Measurements from ENCODE around the gene CATSPERZ.

Gene CATSPERZ

DNA sequence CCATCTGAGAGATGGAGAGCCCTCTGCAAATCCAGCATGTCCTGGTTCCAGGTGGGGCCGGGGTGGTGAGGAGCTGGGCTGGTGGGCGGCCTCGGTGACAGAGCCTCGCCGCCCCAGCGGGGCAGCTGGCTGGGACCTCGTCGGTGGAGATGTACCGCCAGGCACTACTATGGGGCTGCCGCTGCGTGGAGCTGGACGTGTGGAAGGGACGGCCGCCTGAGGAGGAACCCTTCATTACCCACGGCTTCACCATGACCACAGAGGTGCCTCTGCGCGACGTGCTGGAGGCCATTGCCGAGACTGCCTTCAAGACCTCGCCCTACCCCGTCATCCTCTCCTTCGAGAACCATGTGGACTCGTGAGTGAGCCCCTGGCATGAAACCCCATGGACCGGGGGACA is 41.8 kb upstream of the CATSPERZ start:
- no peak for TF ChIP-seq CTCF (IDR thresholded peaks at IDR 0.05)
- Mint-ChIP-seq H3K27ac (no peak overlapping the region), H3K4me3 (no peak overlapping the region), H3K9me3 (no peaks in the 10 kb centered on the region), H3K27me3 (ENCODE audit: low read depth, poor library complexity) (peaks cover 2% of the 10 kb centered on the region), H3K4me1 (peaks cover 26% of the 10 kb centered on the region), H3K36me3 (ENCODE audit: low read depth) (peaks cover 21% of the 10 kb centered on the region)
- no peak for DNase-seq

GRCh38 chr11:64258946-64259532 is 41.1 kb upstream of the CATSPERZ start:
- TF ChIP-seq CTCF (IDR thresholded peaks at IDR 0.05), result no peak
- H3K27me3 Mint-ChIP-seq (ENCODE audit: low read depth, poor library complexity), result peaks cover 2% of the 10 kb centered on the region
- no peaks in the 10 kb centered on the region for H3K9me3 Mint-ChIP-seq
- peaks cover 25% of the 10 kb centered on the region for H3K4me1 Mint-ChIP-seq
- no peak for DNase-seq
- peak overlapping the region; percentile 89 for H3K27ac Mint-ChIP-seq
- H3K36me3 Mint-ChIP-seq (ENCODE audit: low read depth), result peaks cover 21% of the 10 kb centered on the region
- no peak overlapping the region for H3K4me3 Mint-ChIP-seq

- no peak overlapping the region for H3K4me3 Mint-ChIP-seq
- no peak for DNase-seq
- no peaks in the 10 kb centered on the region for H3K9me3 Mint-ChIP-seq
- peak overlapping the region; percentile 89 for H3K27ac Mint-ChIP-seq
- peaks cover 30% of the 10 kb centered on the region for H3K4me1 Mint-ChIP-seq
- peaks cover 2% of the 10 kb centered on the region for H3K27me3 Mint-ChIP-seq (ENCODE audit: low read depth, poor library complexity)
- peaks cover 21% of the 10 kb centered on the region for H3K36me3 Mint-ChIP-seq (ENCODE audit: low read depth)
- TF ChIP-seq CTCF (IDR thresholded peaks at IDR 0.05), result no peak
Observed at GRCh38 chr11:64259533-64260067, 40.6 kb upstream of the CATSPERZ start.

DNA sequence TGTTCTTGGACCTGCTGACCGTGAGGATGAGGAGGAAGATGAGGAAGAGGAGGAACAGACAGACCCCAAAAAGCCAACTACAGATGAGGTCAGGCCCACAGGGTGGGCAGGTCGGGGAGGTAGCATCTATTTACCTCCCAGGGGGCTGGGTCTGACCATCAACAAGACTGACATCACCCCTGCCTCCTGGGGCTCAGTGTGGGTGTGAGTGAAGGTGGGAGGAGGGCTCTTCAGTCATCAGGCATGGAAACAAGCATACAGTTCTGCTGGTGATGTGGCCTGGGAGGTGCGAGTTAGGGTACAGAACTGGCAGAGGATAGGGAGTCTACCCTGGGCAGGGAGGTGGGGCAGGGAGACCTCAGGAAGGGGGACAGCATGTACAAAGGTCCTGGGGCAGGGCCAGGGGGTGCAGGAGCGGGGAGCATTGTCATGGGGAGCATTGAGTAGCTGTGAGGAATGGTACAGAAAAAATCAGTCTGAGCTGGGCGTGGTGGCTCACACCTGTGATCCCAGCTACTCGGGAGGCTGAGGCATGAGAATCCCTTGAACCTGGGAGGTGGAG is 39.9 kb upstream of the CATSPERZ start:
- no peak for TF ChIP-seq CTCF (IDR thresholded peaks at IDR 0.05)
- Mint-ChIP-seq H3K27ac (peak overlapping the region; percentile 89), H3K36me3 (ENCODE audit: low read depth) (peaks cover 21% of the 10 kb centered on the region), H3K27me3 (ENCODE audit: low read depth, poor library complexity) (peaks cover 2% of the 10 kb centered on the region), H3K9me3 (no peaks in the 10 kb centered on the region), H3K4me1 (peaks cover 30% of the 10 kb centered on the region), H3K4me3 (no peak overlapping the region)
- DNase-seq, result no peak

GRCh38 chr11:64261556-64262080 is 38.5 kb upstream of the CATSPERZ start:
- Mint-ChIP-seq H3K4me3 (no peak overlapping the region), H3K27me3 (ENCODE audit: low read depth, poor library complexity) (peaks cover 2% of the 10 kb centered on the region), H3K36me3 (ENCODE audit: low read depth) (peaks cover 21% of the 10 kb centered on the region), H3K27ac (no peak overlapping the region), H3K9me3 (no peaks in the 10 kb centered on the region), H3K4me1 (peaks cover 27% of the 10 kb centered on the region)
- no peak for DNase-seq
- no peak for TF ChIP-seq CTCF (IDR thresholded peaks at IDR 0.05)

Measured in nephron progenitor cell (in vitro differentiated cells).